Spleen (tissue), 11 donors: ENCODE data around the gene PEAR1. TPM values are rescaled to one million over a fixed set of nuclear protein-coding genes. Genes with fewer than 3 reads are reported as not detected.

ENCODE experiments used
- DNase-seq: peaks from one replicate; pipeline ENCODE4 v3.0.0-alpha.2; 2020
- H3K27ac ChIP-seq, 8 donors: fragments of 200-600 bp; sonication (generic) in 7 of 8; 1 replicate in 4 of 8; 2 replicates in 4 of 8; pipeline versions ENCODE4 v1.5.0 to v1.8.0; 2016 to 2021; ENCODE audit warnings: inconsistent platforms in 4 of 8, mild to moderate bottlenecking in 4 of 8, moderate library complexity in 1 of 8
- H3K27me3 ChIP-seq, 7 donors: fragments of 200-600 bp; sonication (generic) in 6 of 7; replicated peaks in 1 of 7; 1 replicate in 4 of 7; 2 replicates in 3 of 7; pipeline versions ENCODE4 v1.5.0 to v1.8.0; 2016 to 2021; ENCODE audit warnings: inconsistent platforms in 3 of 7, mild to moderate bottlenecking in 1 of 7
- H3K36me3 ChIP-seq, 6 donors: fragments of 200-600 bp; sonication (generic) in 5 of 6; 1 replicate in 4 of 6; 2 replicates in 2 of 6; pipeline versions ENCODE4 v1.5.0 to v1.8.0; 2016 to 2021; ENCODE audit warnings: inconsistent platforms in 2 of 6
- H3K4me1 ChIP-seq, 6 donors: fragments of 200-600 bp; sonication (generic) in 5 of 6; 1 replicate in 3 of 6; 2 replicates in 3 of 6; pipeline versions ENCODE4 v1.5.0 to v1.8.0; 2016 to 2021; ENCODE audit warnings: inconsistent platforms in 3 of 6
- H3K4me3 ChIP-seq, 8 donors: fragments of 200-600 bp; sonication (generic) in 7 of 8; 1 replicate in 4 of 8; 2 replicates in 4 of 8; pipeline versions ENCODE4 v1.5.0 to v1.8.0; 2016 to 2021; ENCODE audit warnings: inconsistent platforms in 4 of 8, mild to moderate bottlenecking in 4 of 8, moderate library complexity in 2 of 8
- H3K9me3 ChIP-seq, 8 donors: fragments of 200-600 bp; sonication (generic) in 7 of 8; 1 replicate in 4 of 8; 2 replicates in 4 of 8; pipeline versions ENCODE4 v1.5.0 to v1.8.0; 2016 to 2021; ENCODE audit warnings: inconsistent platforms in 4 of 8
- CTCF ChIP-seq, 11 experiments: fragments of 200-600 bp in 7 of 11; fragments of 450-650 bp in 4 of 11; sonication (generic) in 4 of 11; IDR thresholded peaks in 8 of 11; conservative IDR thresholded peaks in 3 of 11; 1 replicate in 7 of 11; 2 replicates in 4 of 11; pipeline versions ENCODE4 v1.4.0 to v1.8.0; 2016 to 2021; ENCODE audit warnings: antibody characterized with exemption in 11 of 11, inconsistent platforms in 4 of 11, mild to moderate bottlenecking in 1 of 11
- POLR2A ChIP-seq, 3 donors: fragments of 450-650 bp; IDR thresholded peaks; one replicate each; pipeline ENCODE4 v1.5.1; 2017; ENCODE audit warnings: antibody characterized with exemption in 3 of 3, mild to moderate bottlenecking in 1 of 3
- POLR2AphosphoS5 ChIP-seq, 3 donors: sonication (generic); formaldehyde crosslinking; IDR thresholded peaks; one replicate each; pipeline ENCODE4 v1.5.1; 2017; ENCODE audit warnings: antibody characterized with exemption in 3 of 3
- WGBS, 5 donors: extraction: QIAGEN DNeasy Blood & Tissue Kit in 3 of 5; methylation state at CpG; one replicate each; pipeline versions ENCODE4 v1.1.5 to v1.1.7; 2013 to 2018; 5-methylcytosine and 5-hydroxymethylcytosine counted together
- intact Hi-C: fragments of 100-400 bp; cut with DNase I; formaldehyde crosslinking; loops from one replicate; pipeline ENCODE4 v1.15.0; 2023; ENCODE audit warnings: low total_unique reads
- polyA plus RNA-seq, 3 donors: library from polyadenylated mRNA; stranded (reverse); fragments of 200-250 nt; gene quantifications; one replicate each; pipeline ENCODE4 v1.2.1, GENCODE V29; 2013
- total RNA-seq, 7 donors: library from RNA; depleted of rRNA in 3 of 7; stranded (reverse); fragments of >200 nt in 3 of 7; fragmentation: NEBNext Ultra II Directional in 4 of 7; extraction: Animal tissue kit (Norgen Biotek cat#: 25700) in 4 of 7; gene quantifications; one replicate each; pipeline versions ENCODE4 v1.1.0 to v1.2.1, GENCODE V29; 2016 to 2021
- donor health status: healthy with polysubstance abuse.
- donor health status: DM: no; HTN: no; CAD: no; lungs with moderate emphysema.
- donor health status: DM: no; HTN: no; CAD: no.
- donor health status: Bipolar disorder and iron deficiency.
- donor health status: healthy.
- donor health status: DM: no; HTN: no; CAD: no.
- donor health status: DM: yes; HTN: yes; CAD: no.

Gene PEAR1
- total and polyA plus RNA-seq, 10 donors = 1.4 to 28.3 (median 20.2) TPM

- H3K36me3 ChIP-seq = no peaks in the 10 kb centered on the region
- 56 to 88% (median 76%) methylated on average over 2 to 5 of the region's 5 CpGs for WGBS, 5 donors
- no peak overlapping the region for H3K27ac ChIP-seq
- H3K9me3 ChIP-seq = no peaks in the 10 kb centered on the region
- H3K4me1 ChIP-seq = no peaks in the 10 kb centered on the region
- DNase-seq = no peak
- H3K27me3 ChIP-seq = peaks cover 0 to 48% (median 0%) of the 10 kb centered on the region in 7 donors
- TF ChIP-seq POLR2A (IDR thresholded peaks at IDR 0.05) (no peak), CTCF (IDR thresholded peaks at IDR 0.05 in 8 of 11, conservative IDR thresholded peaks at IDR 0.05 in 3 of 11) (no peak), POLR2AphosphoS5 (IDR thresholded peaks at IDR 0.05) (no peak)
- intact Hi-C loops = no loop called here
- no peak overlapping the region for H3K4me3 ChIP-seq
These were observed 18.2 kb upstream of the PEAR1 start for GRCh38 chr1:156875341-156875615.

DNA sequence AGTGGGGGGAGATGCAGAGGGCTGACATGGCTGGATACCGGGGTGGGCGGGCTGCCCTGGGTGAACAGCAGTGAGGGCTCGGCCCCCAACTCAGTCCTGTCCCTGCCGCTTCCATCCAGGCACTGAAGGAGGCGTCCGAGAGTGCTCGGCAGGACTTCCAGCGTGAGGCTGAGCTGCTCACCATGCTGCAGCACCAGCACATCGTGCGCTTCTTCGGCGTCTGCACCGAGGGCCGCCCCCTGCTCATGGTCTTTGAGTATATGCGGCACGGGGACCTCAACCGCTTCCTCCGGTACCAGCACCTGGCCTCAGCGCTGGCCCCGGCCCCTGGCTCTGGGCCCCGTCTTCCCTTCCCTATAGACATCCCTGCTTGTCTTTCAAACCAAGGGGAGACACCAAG is 17.2 kb upstream of the PEAR1 start:
- 54 to 62% (median 59%) methylated on average over 15 to 21 of the region's 21 CpGs for WGBS, 5 donors
- Histone ChIP-seq H3K27me3 (peaks cover 0 to 58% (median 0%) of the 10 kb centered on the region in 7 donors), H3K4me1 (no peaks in the 10 kb centered on the region), H3K4me3 (no peak overlapping the region), H3K27ac (no peak overlapping the region), H3K36me3 (no peaks in the 10 kb centered on the region), H3K9me3 (no peaks in the 10 kb centered on the region)
- intact Hi-C loops = no loop called here
- no peak for TF ChIP-seq POLR2A (IDR thresholded peaks at IDR 0.05)
- no peak for TF ChIP-seq CTCF (IDR thresholded peaks at IDR 0.05 in 8 of 11, conservative IDR thresholded peaks at IDR 0.05 in 3 of 11)
- no peak for TF ChIP-seq POLR2AphosphoS5 (IDR thresholded peaks at IDR 0.05)
- no peak for DNase-seq

DNA sequence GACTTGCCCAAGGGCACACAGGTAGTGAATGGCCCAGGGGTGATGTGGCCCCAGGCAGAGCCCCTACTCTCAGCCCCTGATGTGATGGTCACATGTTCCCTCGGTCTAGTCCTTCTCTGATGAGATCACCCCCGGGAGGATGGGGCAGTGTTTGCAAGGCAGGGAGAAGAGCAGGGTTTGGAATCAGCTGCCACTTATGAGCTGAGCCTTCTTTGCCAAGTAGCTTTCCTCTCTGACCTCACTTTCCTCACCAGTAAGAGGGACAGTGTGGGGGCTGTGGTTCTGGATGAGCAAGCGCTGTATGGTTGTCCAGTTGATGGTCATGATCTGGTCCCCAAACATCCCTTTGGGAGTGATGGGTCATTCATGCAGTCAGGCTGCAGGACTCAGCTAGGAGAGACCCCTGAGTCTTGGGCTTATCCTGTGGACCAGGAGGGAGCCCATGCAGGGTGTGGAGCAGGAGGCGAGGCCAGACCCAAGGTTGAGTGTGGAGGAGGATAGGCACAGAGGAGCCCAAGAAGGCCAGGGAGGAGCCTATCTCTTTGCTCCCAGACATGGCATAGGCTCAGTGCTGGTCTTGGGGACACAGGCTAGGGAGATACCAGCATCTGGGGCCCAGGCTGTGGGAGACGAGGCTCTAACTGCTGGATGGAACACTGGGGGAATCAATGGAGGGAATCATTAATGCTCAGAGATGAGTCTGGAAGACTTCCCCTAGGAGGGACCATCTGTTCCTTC is 15.9 kb upstream of the PEAR1 start:
- no peak overlapping the region for H3K27ac ChIP-seq
- H3K36me3 ChIP-seq = no peaks in the 10 kb centered on the region
- H3K27me3 ChIP-seq = peaks cover 0 to 71% (median 0%) of the 10 kb centered on the region in 7 donors
- intact Hi-C loops = no loop called here
- H3K9me3 ChIP-seq = no peaks in the 10 kb centered on the region
- TF ChIP-seq POLR2A (IDR thresholded peaks at IDR 0.05) (no peak), POLR2AphosphoS5 (IDR thresholded peaks at IDR 0.05) (no peak), CTCF (IDR thresholded peaks at IDR 0.05 in 8 of 11, conservative IDR thresholded peaks at IDR 0.05 in 3 of 11) (no peak)
- H3K4me3 ChIP-seq = no peak overlapping the region
- H3K4me1 ChIP-seq = no peaks in the 10 kb centered on the region
- no peak for DNase-seq
- WGBS, 5 donors = 72 to 85% (median 83%) methylated on average over 5 of the region's 5 CpGs

DNA sequence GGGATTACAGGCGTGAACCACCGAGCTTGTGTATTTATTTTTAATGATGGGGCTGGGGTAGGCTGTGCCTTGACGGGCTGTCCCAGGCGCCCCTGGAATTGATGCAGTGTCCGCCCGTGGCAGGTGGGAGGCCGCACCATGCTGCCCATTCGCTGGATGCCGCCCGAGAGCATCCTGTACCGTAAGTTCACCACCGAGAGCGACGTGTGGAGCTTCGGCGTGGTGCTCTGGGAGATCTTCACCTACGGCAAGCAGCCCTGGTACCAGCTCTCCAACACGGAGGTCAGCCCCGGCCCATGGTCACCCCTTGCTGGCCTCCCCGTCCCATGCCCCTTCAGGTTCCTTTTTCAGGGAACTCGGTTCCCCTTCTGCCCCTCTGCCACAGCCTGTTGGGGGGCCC is 13.6 kb upstream of the PEAR1 start:
- Histone ChIP-seq H3K4me3 (no peak overlapping the region), H3K4me1 (no peaks in the 10 kb centered on the region), H3K27ac (no peak overlapping the region), H3K27me3 (peaks cover 0 to 80% (median 0%) of the 10 kb centered on the region in 7 donors), H3K36me3 (no peaks in the 10 kb centered on the region), H3K9me3 (no peaks in the 10 kb centered on the region)
- WGBS, 5 donors = 82 to 94% (median 89%) methylated on average over 17 to 21 of the region's 21 CpGs
- TF ChIP-seq POLR2AphosphoS5 (IDR thresholded peaks at IDR 0.05) (no peak), POLR2A (IDR thresholded peaks at IDR 0.05) (no peak), CTCF (IDR thresholded peaks at IDR 0.05 in 8 of 11, conservative IDR thresholded peaks at IDR 0.05 in 3 of 11) (no peak)
- intact Hi-C loops = loop anchor here (10.0 kb wide), 1 partner anchor 155 kb away; the partner anchor contains the start of genes ISG20L2 and METTL25B
- no peak for DNase-seq
